OCI-LY1 (cell line): ENCODE data around the gene SLC17A3.

Experiments used
- H2AFZ ChIP-seq: fragments of 200-600 bp; sonication (generic), shearing (Covaris generic); 2 replicates; pipeline ENCODE4 v1.6.0; 2014; ENCODE audit warnings: antibody characterized with exemption, mild to moderate bottlenecking, low read length
- H3F3A ChIP-seq: fragments of 200-600 bp; sonication (generic), shearing (Covaris generic); 2 replicates; pipeline ENCODE4 v1.6.0; 2014; ENCODE audit warnings: mild to moderate bottlenecking, antibody characterized with exemption, low read length, moderate library complexity; ENCODE audit not compliant: insufficient read depth
- H3K27ac ChIP-seq: fragments of 200-600 bp; sonication (generic); 2 replicates; pipeline ENCODE4 v1.5.1; 2014; ENCODE audit warnings: low read length, mixed run types, mild to moderate bottlenecking, low read depth; ENCODE audit not compliant: poor library complexity, severe bottlenecking
- H3K27me3 ChIP-seq: fragments of 200-600 bp; sonication (generic); 2 replicates; pipeline ENCODE4 v1.6.0; 2014; ENCODE audit warnings: antibody characterized with exemption, mild to moderate bottlenecking, low read length, moderate library complexity; ENCODE audit not compliant: insufficient read depth
- H3K36me3 ChIP-seq: fragments of 200-600 bp; sonication (generic); 2 replicates; pipeline ENCODE4 v1.6.1; 2014; ENCODE audit warnings: mild to moderate bottlenecking, antibody characterized with exemption, low read length, moderate library complexity, mixed read lengths; ENCODE audit not compliant: insufficient read depth
- H3K4me1 ChIP-seq: fragments of 200-600 bp; sonication (generic); 2 replicates; pipeline ENCODE4 v1.5.1; 2014; ENCODE audit warnings: mild to moderate bottlenecking, low read length, moderate library complexity; ENCODE audit not compliant: insufficient read depth, severe bottlenecking
- H3K4me2 ChIP-seq: fragments of 200-600 bp; sonication (generic), shearing (Covaris generic); 2 replicates; pipeline ENCODE4 v1.6.1; 2014; ENCODE audit warnings: low read length
- H3K4me3 ChIP-seq: fragments of 200-600 bp; sonication (generic); 2 replicates; pipeline ENCODE4 v1.5.1; 2014; ENCODE audit warnings: low read length, low read depth, mild to moderate bottlenecking, mixed read lengths; ENCODE audit not compliant: poor library complexity, severe bottlenecking
- H3K79me2 ChIP-seq: fragments of 200-600 bp; shearing (Covaris generic); 2 replicates; pipeline ENCODE4 v1.6.1; 2016; ENCODE audit warnings: mixed run types, low read length, mixed read lengths; ENCODE audit not compliant: insufficient read depth
- H3K9ac ChIP-seq: fragments of 200-600 bp; sonication (generic), shearing (Covaris generic); 2 replicates; pipeline ENCODE4 v1.6.1; 2014; ENCODE audit warnings: mild to moderate bottlenecking, low read length, mixed read lengths
- H3K9me2 ChIP-seq: fragments of 200-600 bp; sonication (generic), shearing (Covaris generic); 2 replicates; pipeline ENCODE4 v1.6.1; 2014; ENCODE audit warnings: low read depth, mild to moderate bottlenecking, low read length, mixed read lengths
- H3K9me3 ChIP-seq: fragments of 200-600 bp; shearing (Covaris generic); 2 replicates; pipeline ENCODE4 v1.6.1; 2014; ENCODE audit warnings: low read length, mixed read lengths
- H4K20me1 ChIP-seq: fragments of 200-600 bp; sonication (generic), shearing (Covaris generic); 2 replicates; pipeline ENCODE4 v1.6.0; 2016; ENCODE audit warnings: mild to moderate bottlenecking, low read length; ENCODE audit not compliant: insufficient read depth
- EZH2 ChIP-seq: fragments of 200-600 bp; sonication (generic), shearing (Covaris generic); IDR thresholded peaks from 2 replicates; pipeline ENCODE4 v1.8.0; 2017; ENCODE audit warnings: borderline replicate concordance, mixed run types, mild to moderate bottlenecking, antibody characterized with exemption, low read length, moderate library complexity, mixed read lengths
- TF ChIP-seq, protein P1 (sequence below): fragments of 200-600 bp; sonication (generic), shearing (Covaris generic); IDR thresholded peaks from 2 replicates; pipeline ENCODE4 v1.5.1; 2017; ENCODE audit warnings: mild to moderate bottlenecking, antibody characterized with exemption, low read length, moderate library complexity, mixed read lengths

Gene SLC17A3

DNA sequence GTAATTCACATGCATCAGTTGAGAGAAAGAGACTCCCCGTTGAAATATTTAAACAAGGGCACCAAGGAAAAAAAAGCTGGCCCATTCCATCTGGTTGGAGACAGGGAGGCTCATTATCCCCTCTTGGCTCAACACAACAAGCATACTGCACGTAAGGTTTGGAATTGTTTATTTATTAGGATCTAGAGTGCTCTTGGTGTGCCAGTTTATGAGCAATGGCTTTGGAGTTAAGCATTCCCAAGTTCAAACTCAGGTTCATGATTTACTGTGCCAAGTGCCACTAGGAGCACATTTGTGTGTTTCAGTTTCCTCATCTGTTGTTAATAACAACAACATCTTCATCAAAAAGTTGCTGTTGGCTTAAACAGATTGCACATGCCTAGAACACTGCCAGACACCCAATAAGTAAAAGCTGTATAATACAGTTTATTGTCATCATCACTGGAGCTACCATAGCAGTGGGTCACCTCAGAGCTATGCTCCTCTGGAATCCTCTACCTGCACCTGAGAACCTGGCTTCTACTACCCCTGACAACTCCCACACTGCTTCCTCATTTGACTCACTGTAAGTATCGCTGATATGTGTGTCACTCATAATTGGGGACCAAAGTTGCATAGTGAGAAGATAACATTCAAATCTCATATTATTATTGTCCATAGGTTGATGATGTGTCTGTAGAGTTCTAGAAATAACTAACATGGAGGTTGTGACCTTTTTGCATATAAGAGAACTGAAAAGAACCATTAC lies 5.4 kb downstream of the SLC17A3 start:
- Histone ChIP-seq H3K4me1 (no peaks in the 10 kb centered on the region), H3K9me2 (no peaks in the 10 kb centered on the region), H3K9ac (no peak overlapping the region), H3K27ac (no peak overlapping the region), H3F3A (no peaks in the 10 kb centered on the region), H4K20me1 (no peaks in the 10 kb centered on the region), H3K4me3 (no peak overlapping the region), H3K27me3 (no peaks in the 10 kb centered on the region), H3K79me2 (no peaks in the 10 kb centered on the region), H2AFZ (no peak overlapping the region), H3K4me2 (no peak overlapping the region), H3K36me3 (no peaks in the 10 kb centered on the region), H3K9me3 (no peaks in the 10 kb centered on the region)
- no peak for TF ChIP-seq EZH2
- TF ChIP-seq, protein P1, sequence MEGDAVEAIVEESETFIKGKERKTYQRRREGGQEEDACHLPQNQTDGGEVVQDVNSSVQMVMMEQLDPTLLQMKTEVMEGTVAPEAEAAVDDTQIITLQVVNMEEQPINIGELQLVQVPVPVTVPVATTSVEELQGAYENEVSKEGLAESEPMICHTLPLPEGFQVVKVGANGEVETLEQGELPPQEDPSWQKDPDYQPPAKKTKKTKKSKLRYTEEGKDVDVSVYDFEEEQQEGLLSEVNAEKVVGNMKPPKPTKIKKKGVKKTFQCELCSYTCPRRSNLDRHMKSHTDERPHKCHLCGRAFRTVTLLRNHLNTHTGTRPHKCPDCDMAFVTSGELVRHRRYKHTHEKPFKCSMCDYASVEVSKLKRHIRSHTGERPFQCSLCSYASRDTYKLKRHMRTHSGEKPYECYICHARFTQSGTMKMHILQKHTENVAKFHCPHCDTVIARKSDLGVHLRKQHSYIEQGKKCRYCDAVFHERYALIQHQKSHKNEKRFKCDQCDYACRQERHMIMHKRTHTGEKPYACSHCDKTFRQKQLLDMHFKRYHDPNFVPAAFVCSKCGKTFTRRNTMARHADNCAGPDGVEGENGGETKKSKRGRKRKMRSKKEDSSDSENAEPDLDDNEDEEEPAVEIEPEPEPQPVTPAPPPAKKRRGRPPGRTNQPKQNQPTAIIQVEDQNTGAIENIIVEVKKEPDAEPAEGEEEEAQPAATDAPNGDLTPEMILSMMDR: no peak

DNA sequence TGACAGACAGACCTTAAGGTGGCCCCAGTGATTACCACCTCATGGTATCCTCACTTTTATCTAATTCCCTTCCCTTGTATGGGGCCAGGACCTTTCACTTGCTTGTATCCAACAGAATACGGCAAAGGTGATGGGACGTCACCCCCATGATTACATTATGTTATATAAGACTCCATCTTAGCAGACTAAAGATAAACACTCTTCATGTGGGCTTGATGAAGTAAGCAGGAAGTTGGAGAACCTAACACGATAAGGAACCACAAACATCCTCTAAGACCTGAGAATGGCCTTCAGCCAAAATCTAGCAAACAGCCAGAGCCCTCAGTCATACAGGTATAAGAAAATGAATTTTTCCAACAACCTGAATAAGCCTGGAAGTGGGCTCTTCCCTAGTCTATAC lies 8.0 kb downstream of the SLC17A3 start:
- no peaks in the 10 kb centered on the region for H3F3A ChIP-seq
- H3K36me3 ChIP-seq: no peaks in the 10 kb centered on the region
- no peak overlapping the region for H2AFZ ChIP-seq
- no peaks in the 10 kb centered on the region for H3K79me2 ChIP-seq
- H3K4me2 ChIP-seq: no peak overlapping the region
- H3K9ac ChIP-seq: no peak overlapping the region
- no peaks in the 10 kb centered on the region for H3K9me2 ChIP-seq
- H3K4me1 ChIP-seq: no peaks in the 10 kb centered on the region
- H3K27ac ChIP-seq: no peak overlapping the region
- no peak for TF ChIP-seq EZH2
- TF ChIP-seq, protein P1: no peak
- H4K20me1 ChIP-seq: no peaks in the 10 kb centered on the region
- no peaks in the 10 kb centered on the region for H3K9me3 ChIP-seq
- H3K4me3 ChIP-seq: no peak overlapping the region
- no peaks in the 10 kb centered on the region for H3K27me3 ChIP-seq

DNA sequence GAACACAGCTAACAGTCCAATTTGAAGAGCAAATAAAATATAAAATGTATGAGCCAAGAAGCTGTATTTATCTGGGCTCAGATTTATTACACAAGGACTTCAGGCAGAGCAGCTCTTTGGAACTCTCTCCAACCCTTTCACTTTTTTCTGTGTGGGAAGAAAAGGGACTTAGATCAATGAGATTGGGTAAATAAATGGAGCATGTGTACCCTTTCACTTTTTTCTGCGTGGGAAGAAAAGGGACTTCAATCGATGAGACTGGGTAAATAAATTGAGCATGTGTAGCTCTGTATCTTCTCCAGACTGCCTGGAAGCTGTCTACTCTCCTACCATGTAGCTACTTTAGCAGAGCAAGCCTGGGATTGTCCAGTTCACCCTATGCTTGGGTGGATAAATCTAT lies 10.7 kb downstream of the SLC17A3 start:
- no peak for TF ChIP-seq EZH2
- TF ChIP-seq, protein P1: no peak
- no peaks in the 10 kb centered on the region for H3K4me1 ChIP-seq
- H3K9me3 ChIP-seq: no peaks in the 10 kb centered on the region
- H3F3A ChIP-seq: no peaks in the 10 kb centered on the region
- H3K9me2 ChIP-seq: no peaks in the 10 kb centered on the region
- H3K9ac ChIP-seq: no peak overlapping the region
- H3K27ac ChIP-seq: no peak overlapping the region
- H3K4me2 ChIP-seq: no peak overlapping the region
- H3K79me2 ChIP-seq: no peaks in the 10 kb centered on the region
- no peaks in the 10 kb centered on the region for H4K20me1 ChIP-seq
- no peak overlapping the region for H2AFZ ChIP-seq
- no peaks in the 10 kb centered on the region for H3K27me3 ChIP-seq
- H3K36me3 ChIP-seq: no peaks in the 10 kb centered on the region
- H3K4me3 ChIP-seq: no peak overlapping the region
